ENCODE measurements around the gene LPO.

GRCh38 chr17:58219789-58220183 lies 18.6 kb upstream of the LPO start:
- TF ChIP-seq CTCF (IDR thresholded peaks at IDR 0.05; ENCODE audit: borderline replicate concordance, extremely low read depth, low read length, poor library complexity, severe bottlenecking): no peak
- TF ChIP-seq EZH2 (IDR thresholded peaks at IDR 0.05; ENCODE audit: borderline replicate concordance, low read depth, low read length, severe bottlenecking): no peak
